ENCODE data around the gene NTNG2. TPM values are rescaled to one million over a fixed set of nuclear protein-coding genes. Genes with fewer than 3 reads are reported as not detected.

NTNG2 gene
- total RNA-seq, 1 donor from 2014 or later: under 0.01 TPM

GRCh38 chr9:132242621-132243155 is 80.8 kb downstream of the NTNG2 start:
- no peak for TF ChIP-seq CTCF (IDR thresholded peaks at IDR 0.05; ENCODE audit: insufficient read depth, low read length, severe bottlenecking)
- Histone ChIP-seq H3K27me3 (ENCODE audit: control insufficient read depth, insufficient read depth, low read length) (peaks cover 7% of the 10 kb centered on the region), H3K4me3 (ENCODE audit: low read depth, low read length) (peak overlapping the region; percentile 44), H3K36me3 (ENCODE audit: control insufficient read depth, insufficient read depth, low read length) (no peaks in the 10 kb centered on the region)
- no peak for DNase-seq (ENCODE audit: low read depth)
- FAIRE-seq: no peak

- FAIRE-seq (no peak), DNase-seq (ENCODE audit: low read depth) (peak; percentile 23)
- Histone ChIP-seq H3K4me3 (ENCODE audit: low read depth, low read length) (no peak overlapping the region), H3K27me3 (ENCODE audit: control insufficient read depth, insufficient read depth, low read length) (peaks cover 6% of the 10 kb centered on the region), H3K36me3 (ENCODE audit: control insufficient read depth, insufficient read depth, low read length) (no peaks in the 10 kb centered on the region)
- TF ChIP-seq CTCF (IDR thresholded peaks at IDR 0.05; ENCODE audit: insufficient read depth, low read length, severe bottlenecking): peak; percentile 4
Measured at GRCh38 chr9:132243156-132244074, 81.6 kb downstream of the NTNG2 start.

GRCh38 chr9:132244582-132245455 is 83.0 kb downstream of the NTNG2 start:
- Histone ChIP-seq H3K36me3 (ENCODE audit: control insufficient read depth, insufficient read depth, low read length) (no peaks in the 10 kb centered on the region), H3K27me3 (ENCODE audit: control insufficient read depth, insufficient read depth, low read length) (peaks cover 2% of the 10 kb centered on the region), H3K4me3 (ENCODE audit: low read depth, low read length) (no peak overlapping the region)
- no peak for FAIRE-seq
- no peak for DNase-seq (ENCODE audit: low read depth)
- TF ChIP-seq CTCF (IDR thresholded peaks at IDR 0.05; ENCODE audit: insufficient read depth, low read length, severe bottlenecking): no peak

- H3K4me3 ChIP-seq (ENCODE audit: low read depth, low read length): no peak overlapping the region
- FAIRE-seq (no peak), DNase-seq (ENCODE audit: low read depth) (no peak)
- H3K27me3 ChIP-seq (ENCODE audit: control insufficient read depth, insufficient read depth, low read length): peaks cover 2% of the 10 kb centered on the region
- TF ChIP-seq CTCF (IDR thresholded peaks at IDR 0.05; ENCODE audit: insufficient read depth, low read length, severe bottlenecking): no peak
- no peaks in the 10 kb centered on the region for H3K36me3 ChIP-seq (ENCODE audit: control insufficient read depth, insufficient read depth, low read length)
Measured at GRCh38 chr9:132245465-132245864, 83.6 kb downstream of the NTNG2 start.

- H3K4me3 ChIP-seq (ENCODE audit: low read depth, low read length): no peak overlapping the region
- no peak for TF ChIP-seq CTCF (IDR thresholded peaks at IDR 0.05; ENCODE audit: insufficient read depth, low read length, severe bottlenecking)
- peaks cover 2% of the 10 kb centered on the region for H3K27me3 ChIP-seq (ENCODE audit: control insufficient read depth, insufficient read depth, low read length)
- DNase-seq (ENCODE audit: low read depth) (no peak), FAIRE-seq (no peak)
- H3K36me3 ChIP-seq (ENCODE audit: control insufficient read depth, insufficient read depth, low read length): no peaks in the 10 kb centered on the region
Measured at GRCh38 chr9:132247942-132248341, 86.1 kb downstream of the NTNG2 start.
